Measurements from ENCODE around the gene DYRK1A.

DYRK1A gene

DNA sequence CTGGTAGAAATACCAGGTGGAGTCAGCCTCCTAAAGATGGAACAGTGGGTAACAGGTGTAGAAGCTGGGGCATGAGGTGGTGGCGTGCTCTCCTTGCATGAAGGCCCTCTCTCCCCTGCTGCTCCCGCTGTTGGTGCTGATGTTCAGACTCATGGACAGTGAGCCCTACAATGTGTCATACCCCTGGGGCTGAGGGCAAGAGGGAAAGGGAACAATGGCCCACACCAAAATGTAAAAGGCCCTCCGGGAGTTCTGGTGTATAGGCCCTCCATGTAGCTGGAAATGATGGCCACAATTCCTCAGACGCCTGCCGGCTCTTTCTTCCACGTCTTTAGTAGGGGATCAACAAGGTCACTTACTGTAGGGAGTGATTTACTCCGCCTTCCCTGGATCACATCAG, 194.9 kb downstream of the DYRK1A start:
- no peaks in the 10 kb centered on the region for H3K27me3 ChIP-seq (ENCODE audit: control insufficient read depth in 1 of 2, insufficient read depth in 2 of 2, low read length in 2 of 2)
- no peaks in the 10 kb centered on the region for H3K9me3 ChIP-seq (ENCODE audit: control insufficient read depth in 1 of 2, low read length in 2 of 2)
- no peak overlapping the region for H3K9ac ChIP-seq (ENCODE audit: low read depth in 1 of 2, low read length in 2 of 2)
- no peaks in the 10 kb centered on the region for H3K36me3 ChIP-seq (ENCODE audit: control insufficient read depth in 1 of 2, insufficient read depth in 2 of 2, low read length in 2 of 2)
- no peak overlapping the region for H3K27ac ChIP-seq (ENCODE audit: low read depth, low read length)
- no peak overlapping the region for H3K4me3 ChIP-seq (ENCODE audit: low read depth in 1 of 2, low read length in 2 of 2)
- H3K4me1 ChIP-seq (ENCODE audit: control insufficient read depth in 1 of 2, insufficient read depth in 2 of 2, low read length in 2 of 2) = peaks cover 17 to 23% of the 10 kb centered on the region in 2 donors

DNA sequence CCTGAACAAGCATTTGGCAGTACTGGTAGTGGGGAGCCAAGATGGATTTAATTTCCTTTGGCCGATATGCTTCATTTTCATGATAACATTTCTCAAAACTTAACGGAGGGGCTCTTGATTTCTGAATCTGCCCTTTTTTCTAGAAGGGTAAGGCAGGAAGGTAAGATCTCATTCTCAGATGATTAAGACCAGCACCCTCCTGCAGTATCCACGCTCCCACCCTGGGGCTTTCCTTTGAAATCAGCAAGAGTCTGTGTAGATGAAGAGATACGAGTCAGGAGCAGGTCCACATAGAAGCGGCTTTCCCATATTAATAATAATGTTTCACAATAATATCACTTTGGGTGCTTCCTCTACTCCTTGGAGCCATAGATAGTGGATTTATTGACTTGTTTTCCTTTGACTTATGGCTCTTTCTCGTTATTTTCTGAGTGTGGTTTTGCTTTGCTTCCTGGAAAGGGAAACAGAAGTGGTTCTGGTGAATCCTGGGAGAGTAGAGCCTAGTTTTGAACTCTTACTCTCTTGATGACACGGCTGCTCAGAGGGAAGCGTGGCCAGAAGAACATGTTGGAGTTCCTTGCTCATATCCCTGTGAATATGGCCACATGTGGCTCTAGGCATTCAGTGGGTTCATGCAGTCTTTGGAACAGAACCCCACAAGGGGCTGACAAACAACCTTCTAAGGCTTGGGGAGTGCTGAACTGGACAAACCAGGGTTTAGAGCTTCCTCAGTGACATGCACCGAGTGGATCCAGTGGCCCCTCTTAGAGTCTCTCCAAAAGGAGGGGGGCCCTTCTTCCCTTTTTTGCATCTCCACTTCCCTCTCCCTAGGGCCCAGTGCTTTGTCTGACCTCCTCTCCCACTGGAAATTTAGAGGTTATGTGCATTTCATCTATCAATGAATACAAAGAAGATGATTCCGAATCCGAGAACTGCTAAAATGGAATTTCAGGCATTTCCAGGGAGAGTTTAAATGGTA, 195.7 kb downstream of the DYRK1A start:
- H3K4me1 ChIP-seq (ENCODE audit: control insufficient read depth in 1 of 2, insufficient read depth in 2 of 2, low read length in 2 of 2) = peaks cover 17 to 23% of the 10 kb centered on the region in 2 donors
- no peaks in the 10 kb centered on the region for H3K36me3 ChIP-seq (ENCODE audit: control insufficient read depth in 1 of 2, insufficient read depth in 2 of 2, low read length in 2 of 2)
- no peak overlapping the region for H3K9ac ChIP-seq (ENCODE audit: low read depth in 1 of 2, low read length in 2 of 2)
- H3K4me3 ChIP-seq (ENCODE audit: low read depth in 1 of 2, low read length in 2 of 2) = no peak overlapping the region
- no peaks in the 10 kb centered on the region for H3K9me3 ChIP-seq (ENCODE audit: control insufficient read depth in 1 of 2, low read length in 2 of 2)
- no peaks in the 10 kb centered on the region for H3K27me3 ChIP-seq (ENCODE audit: control insufficient read depth in 1 of 2, insufficient read depth in 2 of 2, low read length in 2 of 2)
- no peak overlapping the region for H3K27ac ChIP-seq (ENCODE audit: low read depth, low read length)

DNA sequence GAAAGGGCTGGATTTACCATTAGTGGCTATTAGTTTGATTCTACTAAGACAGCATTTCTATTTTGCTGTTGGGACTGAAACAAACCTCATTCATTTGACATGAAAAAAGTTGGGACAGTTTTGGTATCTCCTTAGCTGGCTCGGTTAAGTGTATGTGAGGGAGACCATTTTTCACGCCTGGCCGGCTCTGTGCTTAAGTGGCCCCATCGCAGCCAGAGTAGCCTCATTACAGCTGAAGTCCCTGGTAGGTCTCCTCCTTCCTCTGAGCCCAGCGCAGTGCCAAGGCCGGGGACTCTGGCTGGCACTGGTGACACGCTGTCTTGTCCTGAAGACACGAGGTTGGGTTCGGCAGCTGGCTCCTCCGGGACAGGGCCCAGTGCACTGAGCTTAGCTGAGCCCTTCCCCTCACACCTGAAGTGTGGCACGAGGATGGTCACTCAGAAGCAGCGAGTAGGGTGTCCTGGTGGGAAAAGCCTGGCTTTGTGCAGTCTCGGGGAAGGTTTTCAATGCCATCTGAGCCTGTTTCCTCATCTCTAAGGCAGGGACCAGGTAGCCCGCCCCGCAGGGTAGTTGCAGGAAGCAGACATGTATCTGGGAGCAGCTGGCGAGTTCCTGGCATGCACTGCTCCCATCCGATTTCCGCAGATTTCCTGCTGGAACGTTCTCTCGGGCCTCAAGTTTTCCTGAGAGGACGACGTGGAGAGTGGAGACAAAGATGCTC, 196.5 kb downstream of the DYRK1A start:
- Histone ChIP-seq H3K9me3 (ENCODE audit: control insufficient read depth in 1 of 2, low read length in 2 of 2) (no peaks in the 10 kb centered on the region), H3K36me3 (ENCODE audit: control insufficient read depth in 1 of 2, insufficient read depth in 2 of 2, low read length in 2 of 2) (no peaks in the 10 kb centered on the region), H3K4me1 (ENCODE audit: control insufficient read depth in 1 of 2, insufficient read depth in 2 of 2, low read length in 2 of 2) (peaks cover 17 to 23% of the 10 kb centered on the region in 2 donors), H3K27ac (ENCODE audit: low read depth, low read length) (peak overlapping the region; percentile 89), H3K9ac (ENCODE audit: low read depth in 1 of 2, low read length in 2 of 2) (peak overlapping the region; percentile 59 to 83), H3K4me3 (ENCODE audit: low read depth in 1 of 2, low read length in 2 of 2) (peak overlapping the region; percentile 85 to 91), H3K27me3 (ENCODE audit: control insufficient read depth in 1 of 2, insufficient read depth in 2 of 2, low read length in 2 of 2) (no peaks in the 10 kb centered on the region)

DNA sequence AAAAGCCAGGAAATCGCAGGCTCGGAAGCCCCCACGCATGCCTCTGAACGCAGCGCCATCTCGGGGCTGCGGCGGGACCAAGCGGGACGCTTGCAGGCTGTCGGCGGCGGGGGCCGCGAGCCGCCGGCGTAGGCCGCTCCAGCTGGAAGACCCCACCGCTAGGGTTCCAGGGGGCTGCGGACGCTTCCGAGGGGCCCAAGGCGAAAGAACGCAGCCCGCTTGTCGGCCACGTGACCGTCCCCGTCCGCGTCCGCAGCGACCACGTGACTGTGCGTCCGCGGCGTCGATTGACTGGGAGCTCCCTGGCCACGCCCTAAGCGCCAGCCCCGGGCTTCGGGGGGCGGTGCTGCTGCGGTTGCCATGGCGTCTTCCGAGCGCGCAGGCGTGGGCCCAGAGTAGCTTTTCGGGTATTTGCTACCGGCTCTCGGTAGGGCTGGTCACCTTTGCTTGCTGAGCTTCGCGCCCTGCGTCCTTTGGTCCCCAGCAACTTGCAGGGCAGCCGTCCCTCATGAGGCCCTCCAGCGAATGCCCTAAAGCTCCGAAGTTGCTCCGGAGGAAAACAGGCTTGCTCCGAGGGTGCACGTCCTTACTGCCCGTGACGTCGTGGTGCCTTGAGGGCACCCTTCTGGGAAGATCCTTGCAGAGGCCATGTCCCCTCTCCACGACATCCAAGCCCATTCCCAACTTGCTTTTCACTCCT, 197.2 kb downstream of the DYRK1A start:
- Histone ChIP-seq H3K27me3 (ENCODE audit: control insufficient read depth in 1 of 2, insufficient read depth in 2 of 2, low read length in 2 of 2) (no peaks in the 10 kb centered on the region), H3K27ac (ENCODE audit: low read depth, low read length) (peak overlapping the region; percentile 89), H3K9me3 (ENCODE audit: control insufficient read depth in 1 of 2, low read length in 2 of 2) (no peaks in the 10 kb centered on the region), H3K9ac (ENCODE audit: low read depth in 1 of 2, low read length in 2 of 2) (peak overlapping the region; percentile 73 to 83), H3K36me3 (ENCODE audit: control insufficient read depth in 1 of 2, insufficient read depth in 2 of 2, low read length in 2 of 2) (no peaks in the 10 kb centered on the region), H3K4me3 (ENCODE audit: low read depth in 1 of 2, low read length in 2 of 2) (peak overlapping the region; percentile 85 to 91), H3K4me1 (ENCODE audit: control insufficient read depth in 1 of 2, insufficient read depth in 2 of 2, low read length in 2 of 2) (peaks cover 17 to 23% of the 10 kb centered on the region in 2 donors)

DNA sequence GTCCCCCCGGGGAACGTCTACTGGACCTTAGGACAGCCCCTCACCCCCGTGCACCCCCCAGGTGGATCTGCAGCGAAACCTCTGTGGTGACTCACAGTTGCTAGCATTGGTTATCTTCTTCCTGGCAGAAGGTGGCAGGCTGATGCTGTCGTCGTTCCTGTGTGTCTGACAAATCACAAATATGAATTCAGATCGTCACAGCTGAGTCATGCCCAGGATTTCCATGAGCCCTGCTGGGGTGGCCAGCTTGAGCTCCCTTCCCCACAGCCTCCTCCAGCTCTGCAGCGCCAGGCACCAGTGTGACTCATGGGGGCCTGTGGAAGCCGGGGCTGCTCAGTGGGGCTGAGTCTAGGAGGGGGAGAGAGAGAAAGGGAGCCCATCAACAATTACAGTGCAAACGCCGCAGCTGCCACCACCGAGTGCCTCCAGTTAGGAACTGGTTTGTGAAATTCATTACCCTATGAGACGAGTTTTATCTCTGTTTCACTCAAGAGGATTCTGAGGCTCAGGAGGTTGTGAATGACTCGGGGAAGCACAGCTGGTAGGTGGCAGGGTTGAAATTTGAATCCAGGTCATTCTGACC, 197.9 kb downstream of the DYRK1A start:
- peak overlapping the region; percentile 73 to 83 for H3K9ac ChIP-seq (ENCODE audit: low read depth in 1 of 2, low read length in 2 of 2)
- peak overlapping the region; percentile 85 to 91 for H3K4me3 ChIP-seq (ENCODE audit: low read depth in 1 of 2, low read length in 2 of 2)
- H3K36me3 ChIP-seq (ENCODE audit: control insufficient read depth in 1 of 2, insufficient read depth in 2 of 2, low read length in 2 of 2) = no peaks in the 10 kb centered on the region
- no peaks in the 10 kb centered on the region for H3K9me3 ChIP-seq (ENCODE audit: control insufficient read depth in 1 of 2, low read length in 2 of 2)
- no peaks in the 10 kb centered on the region for H3K27me3 ChIP-seq (ENCODE audit: control insufficient read depth in 1 of 2, insufficient read depth in 2 of 2, low read length in 2 of 2)
- peak overlapping the region; percentile 89 for H3K27ac ChIP-seq (ENCODE audit: low read depth, low read length)
- peaks cover 17 to 23% of the 10 kb centered on the region in 2 donors for H3K4me1 ChIP-seq (ENCODE audit: control insufficient read depth in 1 of 2, insufficient read depth in 2 of 2, low read length in 2 of 2)

DNA sequence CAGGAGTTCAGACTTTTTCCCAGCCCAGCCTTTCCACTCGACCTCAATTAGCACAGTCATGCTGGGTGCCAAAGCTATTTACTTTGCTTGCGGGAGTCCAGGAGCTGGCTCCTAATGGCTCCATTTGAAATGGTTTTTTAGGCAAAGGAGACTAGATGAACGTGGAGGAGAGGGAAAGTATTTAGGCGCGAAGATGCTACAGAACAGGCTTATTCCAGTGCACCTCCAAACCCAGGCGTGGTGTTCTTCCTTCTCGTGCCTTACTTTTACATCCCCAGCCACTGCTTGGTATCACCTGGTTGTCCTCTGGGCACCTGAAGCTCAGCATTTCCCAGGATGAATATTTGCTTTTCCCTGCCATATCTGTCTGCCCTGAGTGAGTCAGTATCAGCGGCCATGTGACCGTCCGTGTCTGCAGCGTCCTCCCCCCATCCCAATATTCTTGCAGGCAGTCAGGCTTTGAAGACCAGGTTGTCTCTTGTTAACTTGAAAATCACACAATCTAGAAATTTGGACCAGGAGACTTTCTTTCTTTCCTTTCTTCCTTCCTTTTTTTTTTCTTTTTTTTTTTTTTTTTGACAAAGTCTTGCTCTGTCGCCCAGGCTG, 198.5 kb downstream of the DYRK1A start:
- no peaks in the 10 kb centered on the region for H3K36me3 ChIP-seq (ENCODE audit: control insufficient read depth in 1 of 2, insufficient read depth in 2 of 2, low read length in 2 of 2)
- no peaks in the 10 kb centered on the region for H3K9me3 ChIP-seq (ENCODE audit: control insufficient read depth in 1 of 2, low read length in 2 of 2)
- H3K27ac ChIP-seq (ENCODE audit: low read depth, low read length) = no peak overlapping the region
- peaks cover 0 to under 1% of the 10 kb centered on the region in 2 donors for H3K27me3 ChIP-seq (ENCODE audit: control insufficient read depth in 1 of 2, insufficient read depth in 2 of 2, low read length in 2 of 2)
- H3K4me3 ChIP-seq (ENCODE audit: low read depth in 1 of 2, low read length in 2 of 2) = peak overlapping the region; percentile 85 to 91
- H3K4me1 ChIP-seq (ENCODE audit: control insufficient read depth in 1 of 2, insufficient read depth in 2 of 2, low read length in 2 of 2) = peaks cover 17 to 23% of the 10 kb centered on the region in 2 donors
- H3K9ac ChIP-seq (ENCODE audit: low read depth in 1 of 2, low read length in 2 of 2) = peak overlapping the region; percentile 73 to 83

DNA sequence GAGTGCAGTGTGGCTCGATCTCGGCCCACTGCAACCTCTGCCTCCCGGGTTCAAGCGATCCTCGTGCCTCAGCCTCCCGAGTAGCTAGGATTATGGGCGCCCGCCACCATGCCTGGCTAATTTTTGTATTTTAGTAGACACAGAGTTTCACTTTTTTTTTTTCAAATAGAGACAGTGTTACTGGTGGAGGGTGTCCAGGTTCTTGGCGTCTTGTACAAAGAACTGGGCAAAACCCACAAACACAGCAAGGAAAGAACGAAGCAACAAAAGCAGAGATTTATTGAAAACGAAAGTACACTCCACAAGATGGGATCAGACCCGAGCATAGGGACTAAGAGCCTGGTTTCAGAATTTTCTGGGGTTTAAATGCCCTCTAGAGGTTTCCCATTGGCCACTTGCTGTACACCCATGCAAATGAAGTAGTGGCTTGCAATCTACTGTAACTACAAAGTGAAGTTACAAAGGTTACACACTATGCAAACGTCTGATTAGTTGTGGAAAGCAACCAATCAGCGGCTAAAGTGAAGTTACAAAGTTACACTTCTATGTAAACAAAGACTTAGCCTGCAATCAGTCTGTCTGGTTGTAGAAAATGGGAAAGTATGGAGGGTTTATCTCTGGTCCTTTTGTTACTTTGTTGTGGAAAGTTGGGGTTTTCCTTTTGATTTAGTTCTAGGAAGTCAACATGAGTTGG, 199.1 kb downstream of the DYRK1A start:
- peaks cover 0 to 3% of the 10 kb centered on the region in 2 donors for H3K27me3 ChIP-seq (ENCODE audit: control insufficient read depth in 1 of 2, insufficient read depth in 2 of 2, low read length in 2 of 2)
- no peak overlapping the region for H3K9ac ChIP-seq (ENCODE audit: low read depth in 1 of 2, low read length in 2 of 2)
- peaks cover 17 to 23% of the 10 kb centered on the region in 2 donors for H3K4me1 ChIP-seq (ENCODE audit: control insufficient read depth in 1 of 2, insufficient read depth in 2 of 2, low read length in 2 of 2)
- no peaks in the 10 kb centered on the region for H3K36me3 ChIP-seq (ENCODE audit: control insufficient read depth in 1 of 2, insufficient read depth in 2 of 2, low read length in 2 of 2)
- H3K9me3 ChIP-seq (ENCODE audit: control insufficient read depth in 1 of 2, low read length in 2 of 2) = no peaks in the 10 kb centered on the region
- peak overlapping the region in 1 of 2 donors; percentile 85 for H3K4me3 ChIP-seq (ENCODE audit: low read depth in 1 of 2, low read length in 2 of 2)
- no peak overlapping the region for H3K27ac ChIP-seq (ENCODE audit: low read depth, low read length)

DNA sequence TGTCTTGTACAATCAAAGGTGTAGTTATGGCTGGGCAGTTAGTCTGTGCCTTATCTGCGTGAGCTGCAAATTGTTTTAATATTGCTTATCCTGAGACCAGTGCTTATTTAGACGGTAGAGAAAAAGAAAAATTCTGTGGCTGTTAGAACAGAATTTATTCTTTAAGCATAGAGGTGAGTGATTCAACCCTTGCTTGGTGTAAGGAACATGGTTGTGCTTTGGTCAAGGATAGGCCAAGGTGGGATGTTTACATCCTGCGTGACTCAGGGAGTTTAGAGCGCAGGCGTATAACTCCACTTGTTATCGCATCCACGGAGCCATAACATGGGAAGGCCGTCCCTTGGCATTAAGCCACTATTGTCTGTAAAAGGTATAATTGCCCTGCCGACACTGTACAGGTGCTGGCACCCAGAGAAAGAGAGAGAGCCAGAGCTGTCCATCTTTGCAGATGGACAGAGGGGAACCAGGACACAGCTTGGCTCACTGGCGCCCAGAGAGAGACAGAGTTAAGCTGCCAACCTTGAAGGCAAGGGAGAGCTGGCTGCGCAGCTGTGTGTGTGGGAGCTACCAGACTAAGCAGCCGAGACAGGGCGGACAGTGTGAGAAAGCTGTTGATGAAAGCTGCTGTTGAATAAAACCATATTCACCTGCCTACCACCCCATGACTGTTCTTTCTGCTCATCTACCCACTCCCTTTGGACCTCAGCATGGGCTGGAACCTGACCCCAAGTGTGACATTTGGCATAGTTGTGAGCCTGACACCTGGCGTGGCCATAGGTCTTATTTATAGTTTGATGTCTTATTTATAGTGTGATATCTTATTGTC, 200.4 kb downstream of the DYRK1A start:
- peaks cover 17 to 23% of the 10 kb centered on the region in 2 donors for H3K4me1 ChIP-seq (ENCODE audit: control insufficient read depth in 1 of 2, insufficient read depth in 2 of 2, low read length in 2 of 2)

More for the DNA sequence above, 200.4 kb downstream of the DYRK1A start:
- H3K36me3 ChIP-seq (ENCODE audit: control insufficient read depth in 1 of 2, insufficient read depth in 2 of 2, low read length in 2 of 2) = no peaks in the 10 kb centered on the region
- H3K27ac ChIP-seq (ENCODE audit: low read depth, low read length) = no peak overlapping the region
- no peak overlapping the region for H3K9ac ChIP-seq (ENCODE audit: low read depth in 1 of 2, low read length in 2 of 2)
- H3K4me3 ChIP-seq (ENCODE audit: low read depth in 1 of 2, low read length in 2 of 2) = no peak overlapping the region
- peaks cover 4 to 8% of the 10 kb centered on the region in 2 donors for H3K27me3 ChIP-seq (ENCODE audit: control insufficient read depth in 1 of 2, insufficient read depth in 2 of 2, low read length in 2 of 2)
- no peaks in the 10 kb centered on the region for H3K9me3 ChIP-seq (ENCODE audit: control insufficient read depth in 1 of 2, low read length in 2 of 2)

Data from duodenal mucosa (tissue), 2 donors.